ENCODE data around the gene SRSF9.

SRSF9 gene

GRCh38 chr12:120475643-120476042 lies 6.1 kb upstream of the SRSF9 start:
- no peak for TF ChIP-seq CTCF (IDR thresholded peaks at IDR 0.05)
- Histone ChIP-seq H3K4me3 (ENCODE audit: low read depth in 1 of 2, low read length in 1 of 2) (no peak overlapping the region), H3K4me1 (ENCODE audit: control insufficient read depth in 1 of 2, insufficient read depth in 1 of 2, low read depth in 1 of 2, low read length in 1 of 2) (no peaks in the 10 kb centered on the region), H3K36me3 (no peaks in the 10 kb centered on the region), H3K27me3 (no peaks in the 10 kb centered on the region), H3K9me3 (no peaks in the 10 kb centered on the region), H3K27ac (no peak overlapping the region)

- TF ChIP-seq CTCF (IDR thresholded peaks at IDR 0.05), result no peak
- H3K36me3 ChIP-seq, result no peaks in the 10 kb centered on the region
Observed at GRCh38 chr12:120474616-120474960, 5.0 kb upstream of the SRSF9 start.

GRCh38 chr12:120473807-120474615 lies 4.5 kb upstream of the SRSF9 start:
- no peaks in the 10 kb centered on the region for H3K9me3 ChIP-seq
- no peak for TF ChIP-seq CTCF (IDR thresholded peaks at IDR 0.05)
- H3K4me1 ChIP-seq (ENCODE audit: control insufficient read depth in 1 of 2, insufficient read depth in 1 of 2, low read depth in 1 of 2, low read length in 1 of 2), result peaks cover 7% of the 10 kb centered on the region in 2 experiments
- no peak overlapping the region for H3K27ac ChIP-seq
- no peak overlapping the region for H3K4me3 ChIP-seq (ENCODE audit: low read depth in 1 of 2, low read length in 1 of 2)
- no peaks in the 10 kb centered on the region for H3K27me3 ChIP-seq
- no peaks in the 10 kb centered on the region for H3K36me3 ChIP-seq

More at GRCh38 chr12:120474616-120474960, 5.0 kb upstream of the SRSF9 start:
- H3K4me1 ChIP-seq (ENCODE audit: control insufficient read depth in 1 of 2, insufficient read depth in 1 of 2, low read depth in 1 of 2, low read length in 1 of 2), result peaks cover 7% of the 10 kb centered on the region in 2 experiments
- H3K27me3 ChIP-seq, result no peaks in the 10 kb centered on the region
- no peaks in the 10 kb centered on the region for H3K9me3 ChIP-seq
- H3K4me3 ChIP-seq (ENCODE audit: low read depth in 1 of 2, low read length in 1 of 2), result no peak overlapping the region
- no peak overlapping the region for H3K27ac ChIP-seq

GRCh38 chr12:120472521-120472920 lies 3.0 kb upstream of the SRSF9 start:
- H3K4me1 ChIP-seq (ENCODE audit: control insufficient read depth in 1 of 2, insufficient read depth in 1 of 2, low read depth in 1 of 2, low read length in 1 of 2), result peaks cover 16 to 19% of the 10 kb centered on the region in 2 experiments
- TF ChIP-seq CTCF (IDR thresholded peaks at IDR 0.05), result no peak
- no peaks in the 10 kb centered on the region for H3K36me3 ChIP-seq
- H3K9me3 ChIP-seq, result no peaks in the 10 kb centered on the region
- H3K4me3 ChIP-seq (ENCODE audit: low read depth in 1 of 2, low read length in 1 of 2), result no peak overlapping the region
- no peak overlapping the region for H3K27ac ChIP-seq
- no peaks in the 10 kb centered on the region for H3K27me3 ChIP-seq

GRCh38 chr12:120470150-120470784 lies 719 bp upstream of the SRSF9 start:
- Histone ChIP-seq H3K9me3 (no peaks in the 10 kb centered on the region), H3K27ac (peak overlapping the region; percentile 92), H3K4me3 (ENCODE audit: low read depth in 1 of 2, low read length in 1 of 2) (peak overlapping the region; percentile 79 to 82), H3K4me1 (ENCODE audit: control insufficient read depth in 1 of 2, insufficient read depth in 1 of 2, low read depth in 1 of 2, low read length in 1 of 2) (peaks cover 31 to 36% of the 10 kb centered on the region in 2 experiments), H3K36me3 (peaks cover 18% of the 10 kb centered on the region), H3K27me3 (no peaks in the 10 kb centered on the region)
- no peak for TF ChIP-seq CTCF (IDR thresholded peaks at IDR 0.05)
